ENCODE data around the gene SH3BGRL2.

- TF ChIP-seq POLR2AphosphoS5 (IDR thresholded peaks at IDR 0.05; ENCODE audit: borderline replicate concordance, low read depth, low read length) (no peak), EZH2 (IDR thresholded peaks at IDR 0.05) (no peak)
Observed at GRCh38 chr6:79711167-79711566, 80.0 kb downstream of the SH3BGRL2 start.

All from SK-N-MC (cell line).